Stimulated activated CD8-positive, alpha-beta memory T cell treated with anti-CD3 and anti-CD28 coated beads, Interleukin-12 subunit alpha, Interleukin-12 subunit beta, amount 100 ng/mL, for 1 hour (primary cell): ENCODE data around the gene CCDC149.

Experiments used
- DNase-seq: peaks from one replicate; pipeline ENCODE4 v3.0.0-alpha.2; 2020; ENCODE audit warnings: low read depth

Gene CCDC149

DNA sequence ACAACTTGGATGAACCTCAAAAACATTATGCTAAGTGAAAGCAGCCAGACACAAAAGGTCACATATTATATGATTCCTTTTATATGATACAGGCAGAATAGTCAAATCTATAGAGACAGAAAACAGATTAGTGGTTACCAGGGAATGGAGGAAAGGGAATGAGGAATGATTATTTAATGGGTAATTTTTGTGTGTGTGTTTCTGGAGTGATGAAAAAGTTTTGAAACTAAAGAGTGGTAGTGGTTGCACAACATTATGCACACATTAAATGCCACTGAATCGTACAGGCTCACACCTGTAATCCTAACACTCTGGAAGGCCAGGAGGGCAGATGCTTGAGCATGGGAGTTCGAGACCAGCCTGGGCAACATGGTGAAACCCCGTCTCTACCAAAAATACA lies 137.1 kb downstream of the CCDC149 start:
- no peak for DNase-seq

DNA sequence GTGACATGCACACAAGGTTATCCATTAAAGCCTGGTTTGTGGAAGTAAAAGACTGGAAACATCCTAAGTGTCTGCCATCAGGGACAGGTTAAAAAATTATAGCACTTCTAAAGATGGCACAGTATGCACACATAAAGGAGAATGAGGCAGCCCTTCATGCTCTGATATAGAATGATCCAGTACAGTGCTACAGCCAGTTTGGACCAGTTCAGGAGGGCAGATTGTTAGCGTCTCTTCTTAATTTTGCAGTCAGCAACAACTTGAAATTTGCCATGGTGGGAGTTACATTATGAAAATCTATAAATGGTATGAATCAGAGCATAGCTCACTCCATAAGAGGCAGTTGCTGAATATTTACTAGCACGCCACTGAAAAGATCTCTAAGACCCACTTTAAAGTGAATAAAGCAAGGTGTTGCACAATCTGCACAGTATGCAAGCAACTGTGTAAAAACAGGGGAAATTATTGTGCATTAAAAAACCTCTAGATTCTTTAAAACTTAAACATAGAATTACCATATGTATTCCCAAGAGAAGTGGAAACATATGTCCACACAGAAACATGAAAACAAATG lies 137.7 kb downstream of the CCDC149 start:
- DNase-seq = no peak

DNA sequence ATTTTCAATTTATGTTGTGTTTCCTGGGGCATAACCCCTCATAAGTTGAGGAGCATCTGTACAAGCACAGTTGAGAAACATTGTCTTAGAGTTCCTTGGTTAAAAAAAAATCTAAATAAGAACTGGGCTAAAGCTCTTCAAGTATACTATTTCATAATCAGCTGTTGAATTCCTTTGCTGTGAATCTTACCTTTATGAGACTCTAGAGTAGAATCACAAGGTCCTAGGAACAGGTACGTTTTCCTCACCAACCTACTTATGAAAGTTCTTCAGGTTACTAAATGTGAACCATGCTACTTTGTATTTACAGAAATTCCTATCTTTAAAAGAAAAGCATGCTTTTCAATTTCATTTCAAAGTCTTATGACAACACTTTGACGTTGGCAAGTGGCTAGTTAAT lies 138.4 kb downstream of the CCDC149 start:
- DNase-seq = no peak

DNA sequence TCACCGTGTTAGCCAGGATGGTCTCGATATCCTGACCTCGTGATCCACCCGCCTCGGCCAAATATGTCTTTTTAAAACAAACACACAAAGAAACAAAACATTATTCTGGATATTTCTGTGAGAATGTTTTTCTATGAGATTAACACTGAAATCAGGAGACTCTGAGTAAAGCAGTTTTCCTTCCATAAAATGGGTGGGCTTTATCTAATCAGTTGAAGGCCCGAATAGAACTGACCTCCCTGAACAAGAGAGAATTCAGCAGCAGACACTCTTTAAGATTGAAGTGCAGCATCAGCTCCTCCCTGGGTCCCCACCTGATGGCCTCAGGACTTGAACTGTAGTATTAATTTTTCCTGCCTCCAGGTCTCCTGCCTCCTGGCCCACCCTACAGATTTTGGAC lies 139.9 kb downstream of the CCDC149 start:
- DNase-seq = no peak

DNA sequence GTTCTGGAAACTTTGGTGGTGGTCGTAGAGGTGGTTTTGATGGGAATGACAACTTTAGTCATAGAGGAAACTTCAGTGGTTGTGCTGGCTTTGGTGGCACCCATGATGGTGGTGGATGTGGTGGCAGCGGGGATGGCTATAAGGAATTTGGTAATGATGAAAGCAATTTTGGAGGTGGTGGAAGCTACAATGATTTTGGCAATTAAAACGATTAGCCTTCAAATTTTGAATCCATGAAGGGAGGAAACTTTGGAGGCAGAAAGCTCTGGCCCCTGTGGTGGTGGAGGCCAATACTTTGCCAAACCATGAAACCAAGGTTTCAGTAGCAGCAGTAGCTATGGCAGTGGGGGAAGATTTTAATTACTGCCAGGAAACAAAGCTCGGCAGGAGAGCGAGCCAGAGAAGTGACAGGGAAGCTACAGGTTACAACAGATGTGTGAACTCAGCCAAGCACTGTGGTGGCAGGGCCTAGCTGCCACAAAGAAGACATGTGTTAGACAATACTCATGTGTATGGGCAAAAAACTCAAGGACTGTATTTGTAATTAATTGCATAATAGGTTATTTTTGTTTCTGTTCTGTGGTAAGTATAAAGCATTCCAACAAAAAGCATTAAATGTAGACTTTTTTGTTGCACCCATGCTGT lies 140.7 kb downstream of the CCDC149 start:
- DNase-seq = no peak

DNA sequence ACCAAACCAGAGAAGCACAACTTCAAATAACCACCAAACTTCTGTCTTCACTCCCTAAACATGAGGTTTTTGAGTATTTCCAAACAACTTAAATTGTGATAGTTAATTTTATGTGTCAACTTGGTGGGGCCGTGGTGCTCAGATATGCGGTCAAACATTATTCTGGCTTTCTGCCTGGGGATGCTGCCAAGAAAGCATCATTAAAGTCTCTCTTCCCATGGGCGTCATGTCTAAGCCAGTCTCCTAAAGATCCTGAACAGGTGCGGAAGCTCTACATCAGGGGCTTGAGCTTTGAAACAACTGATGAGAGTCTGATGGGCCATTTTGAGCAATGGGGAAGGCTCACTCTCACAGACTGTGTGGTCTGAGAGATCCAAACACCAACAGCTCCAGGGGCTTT lies 141.6 kb downstream of the CCDC149 start:
- DNase-seq = no peak

DNA sequence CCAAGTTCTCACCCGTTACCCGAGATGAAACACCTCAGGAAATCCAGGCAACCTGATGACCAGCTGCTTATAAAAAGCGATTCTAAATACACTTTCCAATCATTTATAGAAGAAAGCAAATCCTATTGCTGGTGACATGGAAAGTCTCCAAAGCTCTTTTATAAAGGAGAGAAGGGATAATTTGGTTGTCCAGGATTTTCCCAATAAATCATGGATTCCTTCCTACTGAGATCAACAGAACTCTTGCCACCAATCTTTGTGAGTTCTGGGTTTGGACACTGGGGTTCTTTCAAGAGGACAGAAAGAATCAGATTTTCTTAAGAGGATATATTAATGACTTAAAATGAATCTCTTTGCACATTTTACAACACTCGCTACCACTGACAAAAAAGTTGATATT lies 142.2 kb downstream of the CCDC149 start:
- DNase-seq = no peak

DNA sequence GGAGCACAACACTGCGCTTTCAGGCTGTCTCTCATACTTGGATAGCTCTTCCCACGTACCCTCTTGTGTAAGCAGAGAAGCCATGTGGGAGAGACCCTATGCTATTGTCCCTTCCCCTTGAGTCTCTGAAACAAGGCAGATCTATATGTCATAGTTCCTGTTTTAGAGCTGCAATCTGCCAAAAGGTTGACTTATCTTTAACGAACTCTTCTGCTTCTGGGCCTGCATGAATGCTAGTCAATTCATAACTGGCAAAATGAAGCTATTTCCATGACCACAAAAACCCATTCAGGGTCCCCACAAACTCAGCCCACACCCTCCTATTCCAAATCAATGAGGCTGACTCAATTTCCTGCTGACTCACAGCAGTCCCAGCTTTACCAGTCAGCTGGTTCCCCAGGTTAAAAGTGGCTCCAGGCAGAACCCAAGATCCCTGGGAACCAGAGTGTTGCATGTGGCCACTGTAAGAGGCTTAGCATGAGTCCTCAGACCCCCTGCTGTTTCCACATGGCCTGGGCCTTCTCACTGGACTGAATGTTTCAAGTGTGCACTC lies 142.7 kb downstream of the CCDC149 start:
- no peak for DNase-seq

DNA sequence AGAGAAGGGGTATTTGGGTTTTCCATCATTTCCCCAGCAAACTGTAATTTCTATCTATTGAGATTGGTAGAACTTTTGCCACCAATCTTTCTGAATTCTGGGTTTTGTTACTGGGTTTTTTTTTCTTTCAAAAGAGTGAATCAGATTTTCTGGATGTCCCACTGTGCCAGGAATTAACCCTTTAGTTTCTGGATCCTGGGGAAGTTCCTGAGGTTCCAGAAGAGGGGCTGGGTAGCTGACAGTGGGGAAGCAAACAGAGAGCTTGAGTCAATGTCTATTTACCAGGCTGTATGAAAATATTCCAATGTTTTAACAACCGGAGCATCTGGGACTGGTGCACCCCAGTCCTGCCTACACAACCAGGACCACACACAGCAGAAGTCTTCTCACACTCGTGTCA lies 143.3 kb downstream of the CCDC149 start:
- DNase-seq = no peak

DNA sequence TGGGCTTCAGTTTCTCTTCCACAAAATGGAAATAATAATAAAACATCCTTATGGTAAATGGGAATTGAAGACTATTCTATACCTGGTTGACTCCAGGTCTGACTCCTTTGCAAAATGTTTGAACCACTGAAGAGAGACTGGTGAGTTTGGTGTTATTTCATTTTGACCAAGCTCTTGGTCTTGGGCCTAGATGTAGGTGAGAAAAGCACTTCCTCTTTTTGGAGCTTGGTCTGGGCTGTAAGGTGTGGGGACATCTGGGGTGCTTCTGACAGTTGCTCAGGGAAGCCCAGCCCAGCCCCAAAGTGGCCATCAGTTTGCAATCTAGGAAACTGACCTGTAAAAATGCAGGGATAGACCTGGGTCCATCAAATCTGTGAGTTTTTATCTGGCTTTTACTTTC lies 144.2 kb downstream of the CCDC149 start:
- DNase-seq = no peak

DNA sequence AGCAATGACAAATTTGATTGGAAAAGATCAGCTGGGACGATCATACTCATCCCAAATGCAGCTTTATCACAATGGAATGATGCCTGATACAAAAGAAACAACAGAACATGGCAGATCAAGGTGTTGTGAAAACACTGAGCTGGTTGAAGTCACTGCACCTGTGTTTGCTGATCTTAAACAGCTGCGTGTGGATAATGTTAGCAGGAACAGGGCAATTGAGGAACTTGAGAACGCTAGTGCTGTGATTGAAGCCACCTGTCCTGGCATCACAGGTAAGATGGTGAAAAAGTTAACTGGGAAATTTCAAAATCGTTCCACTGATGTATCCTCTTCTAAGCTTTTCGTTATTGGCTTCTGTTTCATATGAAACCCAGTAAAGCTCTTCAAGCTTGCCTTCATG lies 144.8 kb downstream of the CCDC149 start:
- DNase-seq = no peak

DNA sequence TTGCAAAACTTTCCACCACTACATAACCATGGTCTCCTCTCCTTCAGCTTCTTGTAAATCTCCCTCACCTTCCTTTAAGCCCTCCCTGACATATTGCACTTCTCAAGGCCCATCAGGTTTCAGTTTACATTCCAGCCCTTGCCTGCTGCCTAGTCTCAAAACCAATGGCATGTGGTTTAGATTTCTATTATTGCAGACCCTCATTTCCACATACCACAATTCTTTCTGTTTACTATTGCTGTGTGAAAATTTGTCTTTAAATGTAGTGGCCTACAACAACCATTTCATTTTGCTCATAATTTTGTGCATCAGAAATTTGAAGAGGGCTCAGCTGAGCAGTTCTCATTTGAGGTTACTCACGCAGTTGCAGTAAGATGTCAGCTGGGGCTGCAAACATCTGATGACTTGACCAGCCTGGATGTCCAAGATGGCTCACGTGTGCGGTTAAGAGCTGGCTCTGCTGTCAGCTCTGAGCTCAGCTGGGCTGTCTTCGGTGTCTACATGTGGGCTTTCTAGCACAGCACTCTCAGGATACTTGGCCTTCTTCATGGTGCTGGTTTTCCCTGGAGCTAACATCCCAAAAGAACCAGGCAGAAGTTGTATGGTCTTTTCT lies 147.4 kb downstream of the CCDC149 start:
- no peak for DNase-seq

DNA sequence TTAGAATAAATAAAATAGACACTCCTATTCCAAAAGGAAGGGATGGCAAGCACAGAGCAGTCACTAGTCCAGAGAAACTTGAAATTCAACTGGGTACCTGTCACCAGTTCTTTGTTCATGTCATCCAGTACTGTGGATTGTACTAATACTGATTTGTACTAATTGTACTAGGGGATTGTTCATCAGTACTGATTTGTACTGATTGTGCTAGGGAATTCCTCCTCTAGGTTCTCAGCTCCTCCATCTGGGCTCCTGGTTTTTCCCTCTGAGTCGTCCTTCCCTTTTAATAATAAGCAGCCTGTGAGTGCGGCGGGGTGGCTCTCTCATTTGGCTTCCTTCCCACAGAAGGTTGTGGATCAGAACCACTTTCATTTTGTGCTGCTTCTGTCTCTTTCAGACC lies 148.5 kb downstream of the CCDC149 start:
- no peak for DNase-seq

DNA sequence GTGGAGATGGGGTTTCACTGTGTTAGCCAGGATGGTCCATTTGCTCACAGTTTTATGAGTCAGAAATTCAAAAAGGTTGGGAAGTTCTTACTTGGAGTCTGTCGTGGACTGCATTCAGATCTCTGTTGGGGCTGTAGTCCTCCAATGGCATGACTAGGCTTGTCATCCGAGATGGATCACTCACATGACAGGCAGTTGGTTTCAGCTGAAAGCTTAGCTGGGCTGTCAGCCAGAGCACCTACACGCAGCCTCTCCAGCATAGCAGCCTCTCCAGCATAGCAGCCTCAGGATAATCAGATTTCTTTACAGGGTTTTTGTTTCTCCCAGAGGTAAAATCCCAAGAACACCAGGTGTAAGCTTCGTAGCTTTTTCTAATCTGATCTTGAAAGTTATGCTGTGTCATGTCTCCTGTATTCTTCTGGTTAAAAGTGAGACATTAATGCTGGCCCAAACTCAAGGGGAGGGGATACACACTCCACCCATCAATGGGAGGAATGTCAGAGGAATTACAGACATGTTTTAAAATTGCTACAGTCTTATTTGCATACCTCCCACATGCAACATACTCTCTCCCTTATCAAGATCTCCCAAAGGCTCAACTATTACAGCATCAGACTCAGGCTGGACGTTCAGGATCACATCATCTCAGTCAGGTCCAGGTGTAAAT lies 149.1 kb downstream of the CCDC149 start:
- DNase-seq = no peak
